ENCODE measurements around the gene ALDH2. TPM values are rescaled to one million over a fixed set of nuclear protein-coding genes. Genes with fewer than 3 reads are reported as not detected.
"Not testable (repeated sequence)": the region's sequence is repeated elsewhere in the genome, so short reads cannot be mapped to it uniquely, and the experiment has no call there.

Gene ALDH2
- polyA plus RNA-seq, 1 of the 3 experiments (the other 2 are of a cell fraction), result 67.5 TPM

DNA sequence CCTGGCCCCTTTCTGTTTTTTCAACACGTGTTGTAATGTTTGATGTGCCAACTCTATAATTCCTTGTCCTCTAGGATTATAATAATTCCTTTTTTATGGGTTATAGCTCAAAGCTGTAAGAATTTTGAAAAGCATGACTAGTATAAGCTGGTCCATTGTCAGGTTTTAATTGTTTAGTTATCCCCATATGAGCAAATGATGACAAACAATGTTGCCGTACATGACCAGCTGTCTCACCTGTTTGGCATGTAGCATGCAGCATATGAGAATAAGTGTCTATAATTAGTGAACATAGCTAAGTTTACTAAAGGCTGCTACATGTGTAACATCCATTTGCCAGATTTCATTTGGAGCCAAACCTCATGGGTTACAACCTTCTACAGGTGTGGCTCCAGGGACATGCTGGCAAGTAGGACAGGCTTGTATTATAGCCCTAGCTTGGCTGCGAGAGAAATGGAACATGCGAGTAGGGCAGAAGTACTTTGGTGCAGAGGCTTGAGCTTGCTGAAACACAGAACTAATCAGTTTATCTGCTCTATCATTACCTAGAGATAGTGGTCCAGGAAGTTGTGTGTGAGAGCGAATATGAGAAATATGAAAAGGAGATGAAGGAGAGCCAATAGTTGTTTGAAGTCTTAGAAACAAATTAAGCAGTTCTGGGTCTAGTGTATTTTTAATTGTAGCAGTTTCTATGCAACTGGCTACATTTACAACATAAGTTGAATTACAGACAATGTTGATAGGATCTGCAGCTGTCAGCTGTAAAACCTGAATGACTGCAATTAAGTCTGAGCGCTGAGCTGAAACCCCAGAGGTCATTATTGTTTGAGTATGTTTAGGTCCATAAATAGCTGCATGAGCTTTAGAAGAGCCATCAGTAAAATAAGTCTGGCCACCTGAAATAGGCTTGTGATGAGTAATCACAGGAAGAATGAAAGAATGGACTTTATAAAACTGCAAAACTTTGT, 52.7 kb downstream of the ALDH2 start:
- H3K9me3 ChIP-seq, result no peaks in the 10 kb centered on the region
- no peak overlapping the region for H3K4me3 ChIP-seq (ENCODE audit: low read depth in 2 of 2, low read length in 1 of 2)
- WGBS (ENCODE audit: low lambda C conversion rate), result 51% methylated on average over 6 of the region's 6 CpGs
- H2AFZ ChIP-seq (ENCODE audit: low read depth), result no peak overlapping the region
- TF ChIP-seq USF2 (IDR thresholded peaks at IDR 0.05; ENCODE audit: borderline replicate concordance, low read depth, low read length) (no peak), GATA2 (CRISPR knock-in tag; IDR thresholded peaks at IDR 0.05) (peak; percentile 50)
- H3K27me3 ChIP-seq (ENCODE audit: insufficient read depth), result no peaks in the 10 kb centered on the region
- POLR2A ChIA-PET, result interaction anchor here (1.1 kb wide), 1 partner anchor 22 kb away, joined by 3 read pairs; the partner anchor contains the start of gene MAPKAPK5
- H3K9ac ChIP-seq, result no peak overlapping the region
- CTCF ChIA-PET, result interaction anchor here (0.9 to 1.4 kb wide), 4 partner anchors 10 to 75 kb away, joined by 3 to 4 read pairs (median 4); no protein-coding TSS in a partner anchor
- no peaks in the 10 kb centered on the region for H3F3A ChIP-seq (replicated peaks; ENCODE audit: insufficient read depth)
- H3K9me2 ChIP-seq, result no peaks in the 10 kb centered on the region
- H3K27ac ChIP-seq (ENCODE audit: low read depth in 2 of 2, low read length in 1 of 2), result 0 out of 4 replicates have a peak overlapping the region, but pooled peaks of 1 of the 2 experiments have one; percentile 28
- H3K36me3 ChIP-seq (replicated peaks in 1 of 2; ENCODE audit: control insufficient read depth in 1 of 2, insufficient read depth in 2 of 2, low read length in 1 of 2), result no peaks in the 10 kb centered on the region
- H3K4me2 ChIP-seq, result no peak overlapping the region
- H4K20me1 ChIP-seq (ENCODE audit: insufficient read depth), result no peaks in the 10 kb centered on the region
- no peaks in the 10 kb centered on the region for H3K79me2 ChIP-seq (ENCODE audit: insufficient read depth)
- no peak for DNase-seq
- H3K4me1 ChIP-seq (ENCODE audit: control insufficient read depth in 1 of 2, insufficient read depth in 2 of 2, low read depth in 1 of 2, low read length in 1 of 2), result peaks cover 0 to 5% of the 10 kb centered on the region in 2 experiments; a peak in 2 of 4 replicates

GRCh38 chr12:111820828-111821227, 54.1 kb downstream of the ALDH2 start:
- H3K9me3 ChIP-seq, POLR2A ChIA-PET: not testable (repeated sequence)
- 65% methylated on average over 8 of the region's 8 CpGs for WGBS (ENCODE audit: low lambda C conversion rate)

DNA sequence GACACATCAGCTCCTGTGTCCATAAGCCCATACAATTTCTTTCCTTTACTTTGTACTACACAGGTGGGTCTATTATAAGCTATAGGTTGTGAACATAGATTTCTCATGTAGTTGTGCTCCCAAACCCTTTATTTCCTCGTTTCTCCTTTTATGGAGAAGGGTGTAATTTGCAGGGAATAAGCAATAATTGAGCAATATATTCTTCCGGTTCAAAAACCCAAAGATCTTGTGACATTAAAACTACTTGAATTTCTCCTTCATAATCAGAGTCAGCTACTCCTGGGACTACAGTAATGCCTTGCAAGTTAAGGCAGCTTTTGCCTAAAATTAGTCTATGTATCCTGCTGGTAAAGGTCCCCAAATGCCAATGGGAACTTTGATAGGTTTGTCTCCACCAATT, 56.2 kb downstream of the ALDH2 start:
- DNase-seq, result no peak
- no peaks in the 10 kb centered on the region for H3F3A ChIP-seq (replicated peaks; ENCODE audit: insufficient read depth)
- H3K9me2 ChIP-seq, result no peaks in the 10 kb centered on the region
- H3K4me2 ChIP-seq, result no peak overlapping the region
- 35% methylated on average over 2 of the region's 2 CpGs for WGBS (ENCODE audit: low lambda C conversion rate)
- no peaks in the 10 kb centered on the region for H3K36me3 ChIP-seq (replicated peaks in 1 of 2; ENCODE audit: control insufficient read depth in 1 of 2, insufficient read depth in 2 of 2, low read length in 1 of 2)
- no peaks in the 10 kb centered on the region for H3K9me3 ChIP-seq
- H3K4me1 ChIP-seq (ENCODE audit: control insufficient read depth in 1 of 2, insufficient read depth in 2 of 2, low read depth in 1 of 2, low read length in 1 of 2), result peaks cover 0 to 5% of the 10 kb centered on the region in 2 experiments; a peak in 2 of 4 replicates
- no peaks in the 10 kb centered on the region for H3K79me2 ChIP-seq (ENCODE audit: insufficient read depth)
- H3K27ac ChIP-seq (ENCODE audit: low read depth in 2 of 2, low read length in 1 of 2), result no peak overlapping the region
- POLR2A ChIA-PET, result no interaction called here
- no peak overlapping the region for H3K9ac ChIP-seq
- H3K4me3 ChIP-seq (ENCODE audit: low read depth in 2 of 2, low read length in 1 of 2), result no peak overlapping the region
- CTCF ChIA-PET, result interaction anchor here (1.3 to 1.5 kb wide), 2 partner anchors 10 to 69 kb away, joined by 3 to 5 read pairs; no protein-coding TSS in a partner anchor
- H3K27me3 ChIP-seq (ENCODE audit: insufficient read depth), result no peaks in the 10 kb centered on the region
- H2AFZ ChIP-seq (ENCODE audit: low read depth), result no peak overlapping the region
- TF ChIP-seq FOSL2 (IDR thresholded peaks at IDR 0.05; ENCODE audit: borderline replicate concordance, low read depth) (no peak), ELF1 (IDR thresholded peaks at IDR 0.05) (no peak), EZH2phosphoT487 (IDR thresholded peaks at IDR 0.05; ENCODE audit: borderline replicate concordance, low read depth) (no peak), CHD2 (IDR thresholded peaks at IDR 0.05; ENCODE audit: low read length, partially characterized antibody) (no peak), MEF2A (IDR thresholded peaks at IDR 0.05; ENCODE audit: borderline replicate concordance, low read depth) (no peak), JUND (IDR thresholded peaks at IDR 0.05) (no peak), NRF1 (IDR thresholded peaks at IDR 0.05; ENCODE audit: low read depth, low read length) (no peak), MAX (IDR thresholded peaks at IDR 0.05; ENCODE audit: low read depth) (no peak), NFIC (IDR thresholded peaks at IDR 0.05; ENCODE audit: borderline replicate concordance) (no peak), RFX5 (IDR thresholded peaks at IDR 0.05; ENCODE audit: low read length) (no peak), FOXM1 (IDR thresholded peaks at IDR 0.05; ENCODE audit: low read depth) (no peak), SMC3 (IDR thresholded peaks at IDR 0.05; ENCODE audit: low read depth, low read length) (no peak), FOXJ3 (CRISPR knock-in tag; IDR thresholded peaks at IDR 0.05) (no peak), TAF1 (IDR thresholded peaks at IDR 0.05; ENCODE audit: borderline replicate concordance, low read depth, low read length) (no peak), TCF12 (IDR thresholded peaks at IDR 0.05) (no peak), RXRA (IDR thresholded peaks at IDR 0.05; ENCODE audit: borderline replicate concordance, low read depth) (no peak)
- TF ChIP-seq, protein P1, sequence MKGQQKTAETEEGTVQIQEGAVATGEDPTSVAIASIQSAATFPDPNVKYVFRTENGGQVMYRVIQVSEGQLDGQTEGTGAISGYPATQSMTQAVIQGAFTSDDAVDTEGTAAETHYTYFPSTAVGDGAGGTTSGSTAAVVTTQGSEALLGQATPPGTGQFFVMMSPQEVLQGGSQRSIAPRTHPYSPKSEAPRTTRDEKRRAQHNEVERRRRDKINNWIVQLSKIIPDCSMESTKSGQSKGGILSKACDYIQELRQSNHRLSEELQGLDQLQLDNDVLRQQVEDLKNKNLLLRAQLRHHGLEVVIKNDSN (IDR thresholded peaks at IDR 0.05; ENCODE audit: borderline replicate concordance, low read depth), result no peak
- no peaks in the 10 kb centered on the region for H4K20me1 ChIP-seq (ENCODE audit: insufficient read depth)

More at GRCh38 chr12:111820828-111821227, 54.1 kb downstream of the ALDH2 start:
- H3K79me2 ChIP-seq (ENCODE audit: insufficient read depth); H3K27me3 ChIP-seq (ENCODE audit: insufficient read depth); H3K4me2 ChIP-seq; H3K36me3 ChIP-seq (replicated peaks in 1 of 2; ENCODE audit: control insufficient read depth in 1 of 2, insufficient read depth in 2 of 2, low read length in 1 of 2); H2AFZ ChIP-seq (ENCODE audit: low read depth); H4K20me1 ChIP-seq (ENCODE audit: insufficient read depth); H3F3A ChIP-seq (replicated peaks; ENCODE audit: insufficient read depth); H3K27ac ChIP-seq (ENCODE audit: low read depth in 2 of 2, low read length in 1 of 2); H3K4me3 ChIP-seq (ENCODE audit: low read depth in 2 of 2, low read length in 1 of 2); H3K4me1 ChIP-seq (ENCODE audit: control insufficient read depth in 1 of 2, insufficient read depth in 2 of 2, low read depth in 1 of 2, low read length in 1 of 2); H3K9me2 ChIP-seq; CTCF ChIA-PET; DNase-seq; H3K9ac ChIP-seq: not testable (repeated sequence)
